NT2/D1 (cell line): ENCODE results near the gene PTPRK.

ENCODE experiments used
- DNase-seq: peaks from one replicate; pipeline ENCODE4 v3.0.0-alpha.2; 2011; ENCODE audit warnings: low read depth, low spot score
- H3K27me3 ChIP-seq: 2 replicates; pipeline ENCODE4 v1.6.0; 2011; ENCODE audit warnings: mild to moderate bottlenecking; ENCODE audit not compliant: insufficient read length, insufficient read depth
- H3K36me3 ChIP-seq: 2 replicates; pipeline ENCODE4 v1.6.1; 2011; ENCODE audit warnings: mild to moderate bottlenecking, low read length, mixed read lengths; ENCODE audit not compliant: insufficient read depth, insufficient read length
- H3K4me1 ChIP-seq: 2 replicates; pipeline ENCODE4 v1.5.1; 2011; ENCODE audit not compliant: insufficient read depth, insufficient read length
- H3K4me3 ChIP-seq: 2 replicates; pipeline ENCODE4 v1.5.1; 2011; ENCODE audit warnings: low read depth; ENCODE audit not compliant: insufficient read length
- H3K9ac ChIP-seq: 2 replicates; pipeline ENCODE4 v1.6.0; 2011; ENCODE audit warnings: low read depth; ENCODE audit not compliant: insufficient read length
- H3K9me3 ChIP-seq: 2 replicates; pipeline ENCODE4 v1.5.1; 2011; ENCODE audit warnings: mild to moderate bottlenecking, low read length; ENCODE audit not compliant: insufficient read depth
- SUZ12 ChIP-seq: IDR thresholded peaks from 2 replicates; pipeline ENCODE4 v1.6.1; 2011; ENCODE audit not compliant: insufficient read length, insufficient read depth; ENCODE audit errors: extremely low read depth
- YY1 ChIP-seq: IDR thresholded peaks from 2 replicates; pipeline ENCODE4 v1.6.1; 2011; ENCODE audit not compliant: insufficient read length, insufficient read depth
- ZNF274 ChIP-seq: IDR thresholded peaks from 2 replicates; pipeline ENCODE4 v1.6.1; 2011; ENCODE audit warnings: mild to moderate bottlenecking, low read depth, low read length

Gene PTPRK

DNA sequence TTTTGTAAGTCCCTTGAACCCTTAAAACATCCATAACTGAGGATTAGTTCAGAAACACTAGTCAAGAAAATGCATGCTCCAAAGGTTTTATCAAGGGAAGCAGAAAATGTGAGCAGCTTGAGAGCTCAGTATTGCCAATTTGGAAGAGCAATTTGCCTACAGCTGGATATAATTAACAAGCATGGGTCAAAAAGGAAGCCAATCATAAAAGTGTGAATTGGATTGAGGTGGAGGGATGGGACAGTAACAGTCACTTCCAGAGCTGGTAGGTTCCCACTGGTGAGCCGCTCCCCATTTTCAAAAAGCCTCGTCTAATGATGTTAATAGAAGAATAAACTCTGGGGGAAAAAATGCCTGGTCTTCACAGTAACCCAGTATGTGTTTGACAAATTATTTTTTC is 5.0 kb upstream of the PTPRK start:
- no peak overlapping the region for H3K9ac ChIP-seq
- H3K4me1 ChIP-seq, result no peaks in the 10 kb centered on the region
- H3K9me3 ChIP-seq, result no peaks in the 10 kb centered on the region
- H3K27me3 ChIP-seq, result no peaks in the 10 kb centered on the region
- DNase-seq, result no peak
- no peak for TF ChIP-seq YY1
- no peak for TF ChIP-seq ZNF274
- no peak for TF ChIP-seq SUZ12
- no peak overlapping the region for H3K4me3 ChIP-seq
- no peaks in the 10 kb centered on the region for H3K36me3 ChIP-seq

DNA sequence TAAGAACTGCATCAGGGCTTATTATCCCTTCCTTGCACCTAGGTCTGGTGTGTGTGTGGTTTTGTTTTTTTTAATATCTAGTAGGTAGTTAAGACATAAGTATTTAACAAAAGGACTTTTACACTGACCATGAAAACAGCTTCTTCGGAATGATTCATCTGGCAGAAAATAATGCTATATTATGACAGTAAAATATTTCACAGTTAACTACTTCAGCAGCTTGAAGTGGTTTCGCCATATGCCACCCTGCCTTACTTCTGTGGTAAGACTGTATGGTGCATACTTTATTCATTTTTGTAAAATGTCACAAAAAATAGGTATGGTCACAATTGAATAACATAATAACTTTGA is 858 bp upstream of the PTPRK start:
- no peak for TF ChIP-seq YY1
- TF ChIP-seq ZNF274, result no peak
- TF ChIP-seq SUZ12, result no peak
- no peaks in the 10 kb centered on the region for H3K4me1 ChIP-seq
- DNase-seq, result no peak
- H3K4me3 ChIP-seq, result peak overlapping the region; percentile 71
- H3K9ac ChIP-seq, result peak overlapping the region; percentile 68
- H3K27me3 ChIP-seq, result no peaks in the 10 kb centered on the region
- no peaks in the 10 kb centered on the region for H3K36me3 ChIP-seq
- no peaks in the 10 kb centered on the region for H3K9me3 ChIP-seq

DNA sequence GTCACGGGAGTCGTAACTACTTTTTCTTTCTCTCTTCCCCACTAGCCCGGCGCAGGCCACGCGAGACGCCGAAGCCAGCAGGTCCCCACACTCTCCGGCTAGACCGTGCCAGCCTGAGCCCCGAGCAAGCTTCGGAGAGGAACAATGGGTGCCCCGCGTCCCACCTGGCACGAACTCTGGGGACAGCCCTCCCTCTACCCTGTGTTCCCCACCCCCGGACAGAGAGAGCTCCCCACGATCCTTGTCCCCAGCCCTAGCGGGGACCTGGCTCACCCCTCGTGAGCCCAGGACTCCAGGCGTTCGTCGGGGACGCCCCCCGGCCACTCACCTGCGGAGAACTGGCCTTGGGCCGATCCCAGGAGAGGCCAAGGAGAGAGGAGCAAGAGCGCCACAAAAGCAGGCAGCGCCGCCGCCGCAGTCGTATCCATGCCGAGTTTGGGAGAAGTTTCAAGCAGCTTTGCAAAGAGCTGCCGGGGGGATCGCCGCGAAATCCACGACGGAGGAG is 416 bp downstream of the PTPRK start:
- no peaks in the 10 kb centered on the region for H3K4me1 ChIP-seq
- no peaks in the 10 kb centered on the region for H3K36me3 ChIP-seq
- peak overlapping the region; percentile 95 for H3K9ac ChIP-seq
- DNase-seq, result no peak
- H3K27me3 ChIP-seq, result no peaks in the 10 kb centered on the region
- TF ChIP-seq ZNF274, result no peak
- TF ChIP-seq YY1, result no peak
- TF ChIP-seq SUZ12, result no peak
- peak overlapping the region; percentile 82 for H3K4me3 ChIP-seq
- no peaks in the 10 kb centered on the region for H3K9me3 ChIP-seq

DNA sequence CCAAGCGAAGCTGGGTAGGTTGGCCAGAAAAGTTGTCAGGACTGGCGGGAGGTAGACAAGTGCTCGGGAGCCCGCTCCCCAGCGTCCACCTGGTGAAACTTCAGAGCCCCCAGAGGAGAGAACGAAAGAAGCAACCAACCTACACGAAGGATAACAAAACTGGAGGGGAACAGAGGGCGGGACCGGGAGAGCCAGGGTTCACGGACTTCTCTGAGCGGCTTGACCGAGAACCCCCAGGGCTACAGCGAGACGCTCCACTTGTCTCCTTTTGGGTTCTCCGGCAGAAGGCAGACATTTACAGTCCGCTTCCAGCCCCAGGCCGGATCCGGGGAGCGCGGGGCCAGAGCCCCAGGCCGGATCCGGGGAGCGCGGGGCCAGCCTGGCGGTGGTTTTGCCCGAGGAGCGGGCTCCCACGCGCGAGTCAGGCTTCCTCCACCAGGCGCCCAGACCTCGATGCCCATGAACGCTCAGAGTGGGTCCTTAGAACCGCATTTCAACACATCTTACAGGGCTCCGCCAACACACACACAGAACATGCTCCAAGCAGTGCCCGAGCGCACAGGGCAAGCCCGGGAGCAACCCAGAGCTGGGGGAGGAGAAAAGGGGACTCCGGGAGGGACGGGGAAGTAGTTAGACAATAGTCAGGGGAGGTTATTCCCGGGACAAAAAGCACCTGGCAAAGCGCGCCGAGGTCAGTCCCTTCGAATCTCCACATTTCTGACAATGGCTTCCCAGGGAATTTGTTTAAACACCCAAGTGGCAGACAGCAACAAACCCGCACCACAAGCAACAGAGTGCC is 1.1 kb downstream of the PTPRK start:
- Histone ChIP-seq H3K4me3 (peak overlapping the region; percentile 82), H3K9ac (peak overlapping the region; percentile 95), H3K4me1 (no peaks in the 10 kb centered on the region), H3K27me3 (no peaks in the 10 kb centered on the region), H3K9me3 (no peaks in the 10 kb centered on the region), H3K36me3 (no peaks in the 10 kb centered on the region)
- no peak for DNase-seq
- TF ChIP-seq YY1 (no peak), ZNF274 (no peak), SUZ12 (no peak)

GRCh38 chr6:128518434-128519131 is 1.8 kb downstream of the PTPRK start:
- Histone ChIP-seq H3K9me3 (no peaks in the 10 kb centered on the region), H3K9ac (peak overlapping the region; percentile 95), H3K4me3 (peak overlapping the region; percentile 82), H3K27me3 (no peaks in the 10 kb centered on the region), H3K4me1 (no peaks in the 10 kb centered on the region), H3K36me3 (no peaks in the 10 kb centered on the region)
- DNase-seq, result no peak
- TF ChIP-seq SUZ12 (no peak), YY1 (no peak), ZNF274 (no peak)

- TF ChIP-seq SUZ12 (no peak), YY1 (no peak), ZNF274 (no peak)
- Histone ChIP-seq H3K4me3 (no peak overlapping the region), H3K4me1 (no peaks in the 10 kb centered on the region), H3K9ac (no peak overlapping the region), H3K27me3 (no peaks in the 10 kb centered on the region), H3K9me3 (no peaks in the 10 kb centered on the region), H3K36me3 (no peaks in the 10 kb centered on the region)
- DNase-seq, result no peak
These were observed 3.3 kb downstream of the PTPRK start for GRCh38 chr6:128517124-128517523.

- Histone ChIP-seq H3K4me3 (no peak overlapping the region), H3K36me3 (no peaks in the 10 kb centered on the region), H3K9me3 (no peaks in the 10 kb centered on the region), H3K4me1 (no peaks in the 10 kb centered on the region), H3K27me3 (no peaks in the 10 kb centered on the region), H3K9ac (no peak overlapping the region)
- no peak for DNase-seq
- TF ChIP-seq YY1 (no peak), SUZ12 (no peak), ZNF274 (no peak)
These were observed 3.9 kb downstream of the PTPRK start for GRCh38 chr6:128516514-128516898.
